DND-41 (cell line): ENCODE measurements around the gene NUDT2.

Experiments
- EZH2 ChIP-seq: IDR thresholded peaks from 3 replicates; pipeline ENCODE4 v1.6.1; 2012; ENCODE audit warnings: borderline replicate concordance, low read depth, mild to moderate bottlenecking, moderate library complexity, low read length, inconsistent platforms; ENCODE audit not compliant: severe bottlenecking
- TF ChIP-seq, protein P1 (sequence below): IDR thresholded peaks from 2 replicates; pipeline ENCODE4 v1.5.1; 2012; ENCODE audit warnings: borderline replicate concordance, low read length, moderate library complexity, mild to moderate bottlenecking; ENCODE audit not compliant: poor library complexity, severe bottlenecking; ENCODE audit errors: extremely low read depth

DNA sequence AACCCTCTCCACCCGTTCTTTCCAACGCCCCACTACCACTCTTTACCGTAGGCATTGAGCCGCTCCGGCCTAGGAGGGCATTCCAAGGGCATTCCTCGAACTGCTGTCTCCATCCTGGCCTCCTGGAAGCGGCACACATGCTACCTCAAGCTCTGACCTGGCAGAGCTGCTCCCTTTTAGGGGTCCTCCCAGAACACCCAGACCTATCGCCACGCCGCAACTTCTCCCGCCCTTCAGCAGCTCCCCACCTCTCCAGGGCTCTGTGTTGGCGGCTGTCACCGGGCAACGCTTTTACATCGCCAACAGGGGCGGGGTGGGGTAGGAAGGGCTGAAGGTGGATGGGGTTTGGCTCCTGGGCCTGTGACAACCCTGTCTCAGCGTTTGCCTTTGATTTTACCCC, 52.0 kb downstream of the NUDT2 start:
- TF ChIP-seq, protein P1, sequence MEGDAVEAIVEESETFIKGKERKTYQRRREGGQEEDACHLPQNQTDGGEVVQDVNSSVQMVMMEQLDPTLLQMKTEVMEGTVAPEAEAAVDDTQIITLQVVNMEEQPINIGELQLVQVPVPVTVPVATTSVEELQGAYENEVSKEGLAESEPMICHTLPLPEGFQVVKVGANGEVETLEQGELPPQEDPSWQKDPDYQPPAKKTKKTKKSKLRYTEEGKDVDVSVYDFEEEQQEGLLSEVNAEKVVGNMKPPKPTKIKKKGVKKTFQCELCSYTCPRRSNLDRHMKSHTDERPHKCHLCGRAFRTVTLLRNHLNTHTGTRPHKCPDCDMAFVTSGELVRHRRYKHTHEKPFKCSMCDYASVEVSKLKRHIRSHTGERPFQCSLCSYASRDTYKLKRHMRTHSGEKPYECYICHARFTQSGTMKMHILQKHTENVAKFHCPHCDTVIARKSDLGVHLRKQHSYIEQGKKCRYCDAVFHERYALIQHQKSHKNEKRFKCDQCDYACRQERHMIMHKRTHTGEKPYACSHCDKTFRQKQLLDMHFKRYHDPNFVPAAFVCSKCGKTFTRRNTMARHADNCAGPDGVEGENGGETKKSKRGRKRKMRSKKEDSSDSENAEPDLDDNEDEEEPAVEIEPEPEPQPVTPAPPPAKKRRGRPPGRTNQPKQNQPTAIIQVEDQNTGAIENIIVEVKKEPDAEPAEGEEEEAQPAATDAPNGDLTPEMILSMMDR, result no peak
- TF ChIP-seq EZH2, result no peak
